Stimulated activated naive CD8-positive, alpha-beta T cell treated with anti-CD3 and anti-CD28 coated beads, Interleukin-15, Interleukin-2, amounts not matched to agents 100 U/mL and 50 U/mL, for 24 hours (primary cell): ENCODE results near the gene PHACTR4.
"Not testable (repeated sequence)": the region's sequence is repeated elsewhere in the genome, so short reads cannot be mapped to it uniquely, and the experiment has no call there.

Source experiments
- ATAC-seq: fragments of 150-1000 bp; cut with Tn5 transposase; one replicate; pipeline ENCODE4 v1.10.0; 2021
- DNase-seq: peaks from one replicate; pipeline ENCODE4 v3.0.0; 2021

Gene PHACTR4

GRCh38 chr1:28494737-28495136 is 125.2 kb downstream of the PHACTR4 start:
- DNase-seq, result no peak
- ATAC-seq, result no peak

- ATAC-seq (no peak), DNase-seq (no peak)
Observed at GRCh38 chr1:28499553-28499952, 130.0 kb downstream of the PHACTR4 start.

- ATAC-seq, result no peak
- DNase-seq, result no peak
Observed at GRCh38 chr1:28501925-28502324, 132.4 kb downstream of the PHACTR4 start.

- no peak for ATAC-seq
- DNase-seq, result no peak
Observed at GRCh38 chr1:28503117-28503516, 133.6 kb downstream of the PHACTR4 start.

DNA sequence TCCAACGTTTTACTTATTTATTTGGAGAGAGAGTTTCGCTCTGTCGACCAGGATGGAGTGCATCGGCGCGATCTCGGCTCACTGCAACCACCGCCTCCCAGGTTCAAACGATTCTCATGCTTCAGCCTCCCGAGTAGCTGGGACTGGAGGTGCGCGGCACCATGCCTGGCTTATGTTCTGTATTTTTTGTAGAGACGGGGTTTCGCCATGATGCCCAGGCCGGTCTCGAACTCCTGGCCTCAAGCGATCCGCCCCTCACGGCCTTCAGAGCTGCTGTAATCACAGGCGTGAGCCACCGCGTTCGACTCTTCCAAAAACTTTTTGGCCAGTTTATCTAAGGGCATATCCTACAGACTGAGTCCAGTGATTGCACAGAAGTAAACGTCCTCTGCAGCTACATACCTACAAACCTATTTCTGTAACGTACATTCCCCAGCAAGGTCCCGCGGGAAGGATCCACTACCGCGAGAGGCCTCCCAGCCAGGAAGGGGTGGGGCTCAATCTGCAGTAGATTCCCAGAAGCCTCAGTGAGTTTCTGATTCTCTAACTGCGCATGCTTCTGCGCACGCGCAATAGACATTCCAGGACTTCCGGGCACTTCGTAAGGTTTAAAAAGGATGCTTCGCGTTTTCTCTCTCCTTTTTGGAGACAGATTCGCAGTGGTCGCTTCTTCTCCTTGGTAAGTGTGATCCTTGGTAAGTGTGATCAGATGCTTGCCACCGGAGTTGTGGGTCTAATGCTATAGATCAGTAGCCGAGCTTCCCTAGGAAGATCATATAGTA is 136.1 kb downstream of the PHACTR4 start, which contains the start of gene RCC1:
Gene RCC1, plus strand, starts transcription at position 638 of the 782 bp plus-strand sequence. CDS start 23,824 bp downstream, outside the sequence.
- DNase-seq (peak; percentile 94), ATAC-seq (peak; percentile 83)

DNA sequence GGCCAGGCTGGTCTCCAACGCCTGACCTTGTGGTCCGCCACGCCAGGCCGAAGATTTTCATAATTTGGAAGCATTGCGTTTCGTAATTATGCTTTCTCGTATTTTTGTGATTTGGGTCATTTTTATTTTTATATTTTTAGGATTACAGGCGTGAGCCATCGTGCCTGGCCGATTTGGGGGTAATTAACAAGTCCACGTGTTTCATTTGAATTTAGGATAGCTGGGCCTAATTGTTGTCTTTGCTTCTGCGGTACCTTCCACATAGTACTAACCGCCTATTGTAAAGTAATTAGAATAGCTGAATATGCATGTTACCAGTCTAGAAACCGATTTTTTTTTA is 137.3 kb downstream of the PHACTR4 start:
- DNase-seq, result peak; percentile 22
- ATAC-seq, result no peak

DNA sequence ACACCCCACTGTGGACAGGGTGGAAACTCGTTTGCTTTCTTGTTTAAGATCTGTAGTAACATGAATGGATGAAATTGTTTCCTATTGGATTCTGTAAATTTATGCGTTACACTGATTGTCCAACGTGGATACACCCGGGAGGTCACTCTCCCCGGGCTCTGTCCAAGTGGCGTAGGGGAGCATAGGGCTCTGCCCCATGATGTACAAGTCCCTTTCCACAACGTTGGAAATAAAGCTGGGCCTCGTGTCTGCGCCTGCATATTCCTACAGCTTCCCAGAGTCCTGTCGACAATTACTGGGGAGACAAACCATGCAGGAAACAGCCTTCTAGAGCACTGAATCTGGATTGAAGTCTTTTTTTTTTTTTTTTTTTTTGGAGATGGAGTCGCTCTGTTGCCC is 137.7 kb downstream of the PHACTR4 start:
- ATAC-seq (no peak), DNase-seq (peak; percentile 36)

GRCh38 chr1:28507646-28508434 is 138.3 kb downstream of the PHACTR4 start:
- no peak for ATAC-seq
- DNase-seq, result peak; percentile 18

- ATAC-seq (no peak), DNase-seq (peak; percentile 36)
Observed at GRCh38 chr1:28508435-28508754, 138.9 kb downstream of the PHACTR4 start.

DNA sequence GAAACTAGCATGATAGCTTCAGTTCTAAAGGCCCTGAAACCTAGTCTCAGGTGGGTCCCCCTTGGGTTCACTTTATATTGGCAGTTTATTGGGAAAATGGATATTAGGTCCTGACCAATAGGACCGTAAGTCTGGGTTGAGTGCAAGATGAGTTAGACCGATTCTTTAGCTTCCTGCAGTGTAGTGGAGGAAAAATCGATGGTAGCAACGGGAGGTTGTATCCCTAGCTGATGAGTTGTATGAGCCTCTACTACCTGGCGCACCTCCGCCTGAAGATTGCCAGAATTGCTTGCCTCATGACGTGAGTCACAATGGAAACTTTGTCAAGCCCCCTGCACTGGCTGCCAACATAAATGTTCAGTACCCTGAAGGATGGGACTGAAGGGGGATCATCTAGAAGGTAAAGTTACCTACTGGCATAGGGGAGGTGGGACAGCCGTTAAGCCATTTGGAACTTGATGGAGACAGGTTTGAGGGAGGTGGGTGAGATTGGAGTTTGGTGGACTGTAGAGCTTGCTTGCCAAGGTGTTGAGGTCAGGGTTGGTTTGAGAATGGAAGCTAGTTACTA is 140.2 kb downstream of the PHACTR4 start:
- DNase-seq (peak; percentile 49), ATAC-seq (no peak)

DNA sequence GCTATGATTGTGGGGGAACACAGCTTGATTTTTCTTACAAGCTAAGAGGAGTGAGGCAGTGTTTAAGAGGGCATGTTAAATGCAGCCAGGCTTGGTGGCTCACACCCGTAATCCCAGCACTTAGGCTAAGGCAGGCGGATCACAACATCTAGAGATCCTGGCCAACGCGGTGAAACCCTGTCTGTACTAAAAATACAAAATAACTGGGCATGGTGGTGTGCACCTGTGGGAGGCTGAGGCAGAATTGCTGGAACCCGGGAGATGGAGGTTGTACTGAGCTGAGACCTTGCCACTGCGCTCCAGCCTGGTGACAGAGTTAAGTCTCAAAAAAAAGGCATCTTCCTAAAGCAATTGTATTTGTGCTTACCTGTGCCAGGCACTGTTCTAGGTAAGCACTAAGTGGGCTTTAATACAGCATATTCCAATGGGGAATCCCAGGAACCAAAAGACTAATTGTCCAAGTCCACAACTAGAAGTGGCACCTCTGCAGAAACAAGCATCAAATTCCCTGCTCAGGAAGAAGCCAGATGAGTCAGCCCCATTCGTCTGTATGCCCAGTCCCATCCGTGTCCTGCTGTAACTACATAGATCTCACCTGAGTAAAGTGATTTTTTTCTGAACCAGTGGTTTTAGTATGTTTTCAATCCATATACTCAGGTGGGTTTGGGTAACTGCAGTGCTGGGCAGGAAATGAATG is 140.9 kb downstream of the PHACTR4 start:
- DNase-seq, result peak; percentile 52
- ATAC-seq, result peak; percentile 7

- peak; percentile 12 for ATAC-seq
Observed at GRCh38 chr1:28510970-28511440, 141.5 kb downstream of the PHACTR4 start.

DNA sequence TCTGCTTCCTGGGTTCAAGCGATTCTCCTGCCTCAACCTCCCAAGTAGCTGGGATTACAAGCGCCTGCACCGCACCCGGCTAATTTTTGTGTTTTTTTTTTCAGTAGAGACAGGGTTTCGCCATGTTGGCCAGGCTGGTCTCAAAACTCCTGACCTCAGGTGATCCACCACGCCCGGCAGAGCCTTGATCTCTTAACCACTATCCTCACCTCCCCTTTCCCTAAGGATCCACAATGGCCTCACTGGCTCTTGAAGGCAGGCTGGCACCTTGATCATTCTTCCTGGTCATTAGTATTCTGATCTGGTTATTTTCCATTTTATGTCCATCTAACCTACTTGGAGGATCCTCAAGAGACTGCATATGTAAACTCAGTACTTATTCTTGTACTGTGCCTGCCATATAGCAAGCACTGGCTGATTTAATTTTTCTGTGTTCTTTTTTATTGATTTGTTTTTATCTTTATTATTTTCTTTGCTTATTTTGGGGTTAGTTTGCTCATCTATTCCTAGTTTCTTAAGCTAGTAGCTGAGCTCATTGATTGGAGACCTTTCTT is 142.6 kb downstream of the PHACTR4 start:
- DNase-seq (peak; percentile 38), ATAC-seq (no peak)

More at GRCh38 chr1:28510970-28511440, 141.5 kb downstream of the PHACTR4 start:
- DNase-seq, result peak; percentile 39

DNA sequence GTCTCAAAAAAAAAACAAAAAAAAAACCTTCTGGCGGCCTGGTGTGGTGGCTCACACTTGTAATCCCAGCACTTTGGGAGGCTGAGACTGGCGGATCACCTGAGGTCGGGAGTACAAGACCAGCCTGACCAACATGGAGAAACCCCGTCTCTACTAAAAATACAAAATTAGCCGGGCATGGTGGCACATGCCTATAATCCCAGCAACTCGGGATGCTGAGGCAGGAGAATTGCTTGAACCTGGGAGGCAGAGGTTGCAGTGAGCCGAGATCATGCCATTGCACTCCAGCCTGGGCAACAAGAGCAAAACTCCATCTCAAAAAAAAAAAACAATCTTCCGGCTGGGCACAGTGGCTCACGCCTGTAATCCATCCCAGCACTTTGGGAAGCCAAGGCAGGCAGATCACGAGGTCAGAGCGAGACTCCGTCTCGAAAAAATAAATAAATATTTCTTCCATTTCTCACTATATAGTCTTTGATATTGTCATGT is 144.9 kb downstream of the PHACTR4 start:
- peak; percentile 25 for DNase-seq
- ATAC-seq, result not testable (repeated sequence)

GRCh38 chr1:28516518-28516956 is 147.0 kb downstream of the PHACTR4 start:
- DNase-seq (no peak), ATAC-seq (no peak)

DNA sequence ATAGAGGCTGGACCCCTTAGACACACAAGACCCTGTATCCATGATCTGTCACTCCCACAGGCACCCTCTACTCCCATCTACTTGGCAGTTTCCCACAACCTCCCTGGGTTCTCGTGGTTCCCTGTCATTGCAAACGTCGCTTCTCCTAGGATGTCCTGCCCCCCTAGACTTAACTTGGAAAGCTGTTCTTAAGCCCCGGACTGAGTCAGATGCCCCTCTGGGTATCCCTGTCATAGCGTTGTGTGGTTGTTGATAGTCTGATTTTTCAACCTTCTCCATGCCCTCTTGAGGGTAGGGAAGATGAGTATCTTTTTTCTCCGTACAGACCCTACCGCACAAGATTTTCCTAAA is 148.1 kb downstream of the PHACTR4 start:
- ATAC-seq (peak; percentile 7), DNase-seq (no peak)

- peak; percentile 95 for DNase-seq
- peak; percentile 65 for ATAC-seq
Observed at GRCh38 chr1:28518000-28518744, 148.6 kb downstream of the PHACTR4 start.

DNA sequence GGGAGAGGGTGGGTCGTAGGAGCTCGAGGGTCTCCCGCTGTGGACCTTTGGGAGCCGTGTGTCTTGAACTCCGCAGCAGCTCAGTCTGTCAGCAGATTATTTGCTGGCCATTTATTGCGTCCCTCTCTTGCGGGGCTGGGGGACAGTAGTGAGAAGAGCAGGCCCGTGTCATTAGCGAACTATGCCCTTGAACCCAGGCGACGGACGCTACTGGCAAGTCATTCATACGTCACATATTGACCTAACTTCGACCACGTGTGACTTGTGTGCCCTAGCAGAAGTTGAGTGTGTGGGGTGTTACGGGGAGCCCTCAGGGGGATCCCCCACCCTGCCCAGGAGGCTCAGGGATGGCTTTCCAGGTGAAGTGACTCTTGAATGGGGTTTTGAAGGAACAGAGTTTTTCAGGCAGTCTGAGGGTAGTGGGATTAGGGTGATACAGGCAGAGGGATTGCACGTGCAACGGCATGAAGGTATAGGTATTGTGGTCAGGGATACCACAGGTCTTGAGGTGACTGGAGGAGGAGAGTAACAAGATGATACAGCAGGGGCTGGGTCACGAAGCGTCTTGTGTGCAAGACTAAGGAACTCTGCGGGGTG is 149.3 kb downstream of the PHACTR4 start:
- peak; percentile 55 for ATAC-seq
- DNase-seq, result peak; percentile 63

GRCh38 chr1:28519946-28520725 is 150.6 kb downstream of the PHACTR4 start:
- no peak for ATAC-seq
- DNase-seq, result no peak

DNA sequence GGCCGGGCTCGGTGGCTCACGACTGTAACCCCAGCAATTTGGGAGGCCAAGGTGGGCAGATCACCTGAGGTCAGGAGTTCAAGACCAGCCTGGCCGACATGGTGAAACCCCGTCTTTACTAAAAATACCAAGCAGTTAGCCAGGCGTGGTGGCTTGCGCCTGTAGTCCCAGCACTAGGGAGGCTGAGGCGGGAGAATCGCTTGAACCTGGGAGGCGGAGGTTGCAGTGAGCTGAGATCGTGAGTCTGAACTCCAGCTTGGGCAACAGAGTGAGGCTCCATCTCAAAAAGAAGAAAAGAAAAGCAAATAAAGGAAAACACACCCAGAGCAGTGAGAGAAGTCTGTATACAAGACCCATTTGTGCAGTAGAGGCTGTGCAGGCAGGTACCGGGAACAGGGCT is 151.3 kb downstream of the PHACTR4 start:
- not testable (repeated sequence) for ATAC-seq, DNase-seq
